ENCODE data around the gene ZNF746.

Gene ZNF746

DNA sequence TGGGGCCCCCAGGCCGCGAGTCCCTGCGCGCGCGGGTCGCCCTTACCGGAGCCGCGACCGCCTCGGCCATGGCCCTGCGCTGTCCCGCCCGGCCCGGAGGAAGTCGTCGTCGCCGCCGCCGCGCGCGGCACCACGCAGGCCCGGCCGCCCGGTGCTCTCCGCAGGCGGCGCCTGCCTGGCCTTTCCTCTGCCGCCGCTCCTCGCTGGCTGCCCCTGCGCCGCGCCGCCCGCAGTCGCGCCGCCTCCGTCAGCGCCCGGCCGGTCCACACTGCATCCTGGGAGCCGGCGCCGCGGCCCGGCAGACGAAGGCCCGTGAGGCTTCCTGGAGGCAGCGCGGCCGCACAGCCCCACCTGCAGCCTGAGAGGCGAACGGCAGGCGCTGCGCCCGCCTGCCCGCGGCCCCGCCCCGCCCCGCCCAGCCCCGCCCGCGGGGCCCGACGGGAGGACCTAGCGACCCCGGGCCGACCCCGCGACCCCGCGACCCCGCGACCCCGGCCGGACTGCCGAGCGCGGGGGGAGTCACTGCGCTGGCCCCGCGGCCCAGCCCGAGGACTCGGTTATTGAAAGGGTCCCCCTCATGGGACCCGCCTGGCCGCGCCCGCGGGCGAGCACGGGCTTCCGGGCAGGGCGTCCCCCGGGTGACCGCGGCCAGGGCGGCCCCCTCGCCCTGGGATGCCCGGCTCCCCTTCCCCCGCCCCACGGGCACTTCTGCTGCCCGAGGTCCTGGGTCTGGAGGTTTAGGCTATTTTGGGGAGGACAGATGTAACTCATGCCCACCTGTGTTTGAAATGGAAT lies at the start of gene ZNF746:
Gene ZNF746 (minus strand): TSS at position 343 of the 795 bp plus-strand sequence. CDS start 273 bp downstream, at position 70.
- peak; percentile 85 for DNase-seq (ENCODE audit: low spot score)
- TF ChIP-seq CTCF (IDR thresholded peaks at IDR 0.05): peak; percentile 22
- Histone ChIP-seq H3K4me3 (peak within 1 kb of the TSS; percentile 80), H3K27ac (peak within 1 kb of the TSS; percentile 86 to 93)

DNA sequence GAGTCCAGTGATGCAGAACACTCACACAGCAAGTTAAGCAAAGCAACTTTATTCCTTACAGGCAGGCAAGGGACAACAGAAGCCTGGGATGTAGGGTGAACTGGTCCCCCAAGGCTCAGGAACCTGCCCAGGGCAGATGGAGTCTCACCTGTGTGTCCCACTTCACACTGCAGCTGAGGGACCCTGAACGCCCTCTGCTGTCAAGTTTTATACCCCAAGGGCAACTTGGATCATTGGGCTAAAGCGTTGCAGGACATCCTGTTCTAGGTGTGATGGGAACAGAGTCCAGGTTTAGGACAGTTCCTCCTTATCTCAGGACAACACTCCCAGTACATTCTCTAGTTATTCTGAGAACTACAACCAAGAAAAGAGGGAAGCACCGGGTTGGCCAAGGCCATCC lies 49.5 kb upstream of the ZNF746 start:
- Histone ChIP-seq H3K27ac (no peak overlapping the region), H3K4me3 (no peak overlapping the region)
- TF ChIP-seq CTCF (IDR thresholded peaks at IDR 0.05): no peak
- DNase-seq (ENCODE audit: low spot score): no peak

DNA sequence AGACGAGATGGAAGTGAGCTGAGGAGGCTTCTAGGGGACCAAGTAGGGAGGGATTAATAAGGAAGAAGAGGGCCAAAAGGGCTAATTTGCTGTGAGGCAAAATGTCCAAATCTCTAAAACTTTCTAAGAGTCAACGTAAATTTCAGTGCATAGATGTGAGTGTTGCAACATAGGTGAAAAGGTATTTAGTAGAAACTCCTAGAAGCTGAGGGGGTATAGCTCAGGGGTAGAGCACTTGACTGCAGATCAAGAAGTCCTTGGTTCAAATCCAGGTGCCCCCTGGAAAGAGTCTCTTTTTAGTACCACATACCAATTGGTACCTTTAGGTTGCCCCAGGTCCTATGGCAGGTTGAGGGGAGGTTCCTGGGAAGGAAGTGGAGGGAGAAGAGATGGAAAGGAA lies 48.7 kb upstream of the ZNF746 start:
- H3K4me3 ChIP-seq: no peak overlapping the region
- no peak for TF ChIP-seq CTCF (IDR thresholded peaks at IDR 0.05)

DNA sequence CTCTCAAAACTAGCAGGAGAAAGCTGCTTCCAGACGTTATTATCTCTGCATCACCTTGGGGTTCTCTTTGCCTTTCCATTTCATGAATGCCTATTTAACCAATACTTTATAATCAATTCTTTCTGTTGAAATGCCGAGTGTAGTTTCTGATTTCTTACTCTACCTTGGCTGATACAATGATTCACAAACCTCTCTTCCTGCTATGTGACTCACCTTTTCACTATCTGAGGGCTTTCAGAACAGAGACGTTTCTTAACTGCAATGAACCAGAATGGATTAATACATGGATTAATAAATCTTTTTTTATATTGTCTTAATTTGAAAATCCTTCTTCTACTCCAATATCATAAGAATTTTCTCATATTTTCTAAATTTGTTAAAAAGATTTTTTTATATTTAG lies 46.4 kb upstream of the ZNF746 start:
- H3K27ac ChIP-seq: no peak overlapping the region
- no peak for DNase-seq (ENCODE audit: low spot score)
- TF ChIP-seq CTCF (IDR thresholded peaks at IDR 0.05): no peak

More for the DNA sequence above, 48.7 kb upstream of the ZNF746 start:
- DNase-seq (ENCODE audit: low spot score): no peak
- H3K27ac ChIP-seq: no peak overlapping the region

GRCh38 chr7:149532654-149533053 lies 35.0 kb upstream of the ZNF746 start:
- DNase-seq (ENCODE audit: low spot score): no peak
- no peak overlapping the region for H3K4me3 ChIP-seq
- H3K27ac ChIP-seq: no peak overlapping the region
- TF ChIP-seq CTCF (IDR thresholded peaks at IDR 0.05): no peak

More for the DNA sequence above, 46.4 kb upstream of the ZNF746 start:
- no peak overlapping the region for H3K4me3 ChIP-seq

- TF ChIP-seq CTCF (IDR thresholded peaks at IDR 0.05): no peak
- Histone ChIP-seq H3K4me3 (no peak overlapping the region), H3K27ac (no peak overlapping the region)
- DNase-seq (ENCODE audit: low spot score): no peak
Observed at GRCh38 chr7:149529136-149529718, 31.6 kb upstream of the ZNF746 start.

DNA sequence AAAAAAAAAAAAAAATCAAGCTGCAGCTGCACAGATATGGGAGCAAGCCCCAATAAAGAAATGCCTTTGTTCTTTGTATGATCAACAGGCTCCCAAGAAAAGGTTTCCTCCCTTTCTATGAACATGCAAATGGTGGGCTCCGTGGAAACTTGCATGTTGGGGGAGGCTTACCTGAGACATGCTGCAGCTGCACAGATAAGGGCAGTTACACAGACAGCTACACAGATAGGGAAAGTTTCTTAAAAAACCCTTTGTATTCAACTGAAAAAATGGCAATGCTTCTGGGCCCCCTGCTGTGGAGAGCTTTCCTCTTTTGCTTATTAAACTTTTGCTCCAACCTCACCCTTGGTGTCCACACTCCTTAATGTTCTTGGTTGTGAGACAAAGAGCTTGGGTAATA lies 29.8 kb upstream of the ZNF746 start:
- Histone ChIP-seq H3K4me3 (no peak overlapping the region), H3K27ac (no peak overlapping the region)
- TF ChIP-seq CTCF (IDR thresholded peaks at IDR 0.05): no peak
- no peak for DNase-seq (ENCODE audit: low spot score)
